Hypothalamus (tissue), 51 donors: ENCODE results near the gene CSNK2A1.
A peak's percentile ranks its signal among the peaks of the same experiment; 100 is the strongest.
"Not testable (repeated sequence)": the region's sequence is repeated elsewhere in the genome, so short reads cannot be mapped to it uniquely, and the experiment has no call there.

Source experiments
- DNase-seq, 51 donors: peaks; one replicate each; lab custom pipeline; 2025; lab: John Stamatoyannopoulos, UW

The CSNK2A1 gene

GRCh38 chr20:536426-537010, 7.1 kb downstream of the CSNK2A1 start:
- DNase-seq: no peak

GRCh38 chr20:535958-536357, 7.6 kb downstream of the CSNK2A1 start:
- no peak for DNase-seq

GRCh38 chr20:533526-533925, 10.1 kb downstream of the CSNK2A1 start:
- DNase-seq: no peak

GRCh38 chr20:532530-532929, 11.1 kb downstream of the CSNK2A1 start:
- no peak for DNase-seq

- no peak for DNase-seq
Observed at GRCh38 chr20:531608-532007, 12.0 kb downstream of the CSNK2A1 start.

GRCh38 chr20:530321-530720, 13.3 kb downstream of the CSNK2A1 start:
- DNase-seq: no peak

GRCh38 chr20:528923-529604, 14.5 kb downstream of the CSNK2A1 start:
- peak in 2 of 51 donors; percentile 3 to 13 for DNase-seq

GRCh38 chr20:527571-527886, 16.1 kb downstream of the CSNK2A1 start:
- DNase-seq: no peak

- DNase-seq: no peak
Observed at GRCh38 chr20:521860-522259, 21.7 kb downstream of the CSNK2A1 start.

- no peak for DNase-seq
Observed at GRCh38 chr20:519999-520398, 23.6 kb downstream of the CSNK2A1 start.

GRCh38 chr20:517221-517620, 26.4 kb downstream of the CSNK2A1 start:
- DNase-seq: no peak

GRCh38 chr20:516799-517198, 26.8 kb downstream of the CSNK2A1 start:
- DNase-seq: no peak

GRCh38 chr20:515696-516095, 27.9 kb downstream of the CSNK2A1 start:
- no peak for DNase-seq

GRCh38 chr20:513429-513828, 30.2 kb downstream of the CSNK2A1 start:
- no peak for DNase-seq

GRCh38 chr20:510328-511057, 33.1 kb downstream of the CSNK2A1 start:
- DNase-seq: not testable (repeated sequence)

- not testable (repeated sequence) for DNase-seq
Observed at GRCh38 chr20:508364-508787, 35.2 kb downstream of the CSNK2A1 start.

GRCh38 chr20:507761-508332, 35.7 kb downstream of the CSNK2A1 start:
- DNase-seq: no peak

- no peak for DNase-seq
Observed at GRCh38 chr20:507006-507758, 36.4 kb downstream of the CSNK2A1 start.

- DNase-seq: no peak
Observed at GRCh38 chr20:504632-505075, 38.9 kb downstream of the CSNK2A1 start.

- no peak for DNase-seq
Observed at GRCh38 chr20:503048-503737, 40.4 kb downstream of the CSNK2A1 start.
